BLaER1 (cell line): ENCODE results near the gene HABP4.

Experiments used
- H3K27ac ChIP-seq: shearing (Covaris generic); formaldehyde crosslinking; 2 replicates; pipeline ENCODE4 v1.8.1; 2022
- H3K27me3 ChIP-seq: shearing (Covaris generic); formaldehyde crosslinking; 2 replicates; pipeline ENCODE4 v1.8.1; 2022
- H3K36me3 ChIP-seq: shearing (Covaris generic); formaldehyde crosslinking; 2 replicates; pipeline ENCODE4 v1.8.1; 2022
- H3K4me1 ChIP-seq: shearing (Covaris generic); formaldehyde crosslinking; 2 replicates; pipeline ENCODE4 v1.8.1; 2022
- H3K4me2 ChIP-seq: shearing (Covaris generic); formaldehyde crosslinking; 2 replicates; pipeline ENCODE4 v1.8.1; 2022
- H3K4me3 ChIP-seq: shearing (Covaris generic); formaldehyde crosslinking; 2 replicates; pipeline ENCODE4 v1.8.1; 2022
- H3K9ac ChIP-seq: shearing (Covaris generic); formaldehyde crosslinking; 2 replicates; pipeline ENCODE4 v1.8.1; 2022
- H3K9me3 ChIP-seq: shearing (Covaris generic); formaldehyde crosslinking; 2 replicates; pipeline ENCODE4 v1.8.1; 2022
- H4K20me1 ChIP-seq: shearing (Covaris generic); formaldehyde crosslinking; 2 replicates; pipeline ENCODE4 v1.8.1; 2022
- Cebpa-rat ChIP-seq: shearing (Covaris generic); IDR thresholded peaks from 2 replicates; pipeline ENCODE4 v1.8.1; 2022

HABP4 gene

DNA sequence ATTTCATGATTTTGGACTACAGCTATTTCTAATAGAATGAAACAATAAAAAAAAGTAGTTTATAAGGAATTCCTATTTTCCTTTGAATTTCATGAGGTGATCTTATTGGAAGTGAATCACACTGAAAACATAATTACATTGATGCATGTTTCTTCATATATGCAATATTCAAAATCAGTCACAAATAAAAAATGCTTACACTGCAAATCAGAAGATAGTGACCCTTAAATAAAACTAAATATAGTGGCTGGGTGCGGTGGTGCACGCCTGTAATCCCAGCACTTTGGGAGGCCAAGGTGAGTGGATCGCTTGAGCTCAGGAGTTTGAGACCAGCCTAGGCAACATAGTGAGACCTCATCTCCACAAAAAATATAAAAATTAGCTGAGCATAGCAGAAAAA is 90.1 kb downstream of the HABP4 start:
- Histone ChIP-seq H3K4me3 (no peak overlapping the region), H3K36me3 (no peaks in the 10 kb centered on the region), H3K27ac (no peak overlapping the region), H3K9me3 (no peaks in the 10 kb centered on the region), H3K4me1 (no peaks in the 10 kb centered on the region), H3K4me2 (no peak overlapping the region), H3K9ac (no peak overlapping the region), H4K20me1 (no peaks in the 10 kb centered on the region), H3K27me3 (no peaks in the 10 kb centered on the region)
- TF ChIP-seq Cebpa-rat: no peak
